Fibroblast of lung (primary cell): ENCODE results near the gene ZNF618. TPM values are rescaled to one million over a fixed set of nuclear protein-coding genes. Genes with fewer than 3 reads are reported as not detected.

Source experiments
- DNase-seq, 2 donors: peaks; one replicate each; pipeline versions ENCODE4 v3.0.0 to v3.0.0-alpha.2; 2010; ENCODE audit warnings: low read depth in 2 of 2
- H2AFZ ChIP-seq: 2 replicates; pipeline ENCODE4 v1.5.1; 2012; ENCODE audit warnings: low read length, control low read depth, inconsistent platforms
- H3K27ac ChIP-seq: 2 replicates; pipeline ENCODE4 v1.5.1; 2011; ENCODE audit warnings: low read length, control low read depth; ENCODE audit not compliant: insufficient read depth
- H3K27me3 ChIP-seq: 2 replicates; pipeline ENCODE4 v1.5.1; 2011; ENCODE audit warnings: mild to moderate bottlenecking, low read length; ENCODE audit not compliant: control insufficient read depth, insufficient read depth
- H3K36me3 ChIP-seq: 2 replicates; pipeline ENCODE4 v1.5.1; 2011; ENCODE audit warnings: low read length; ENCODE audit not compliant: control insufficient read depth, insufficient read depth
- H3K4me1 ChIP-seq: 2 replicates; pipeline ENCODE4 v1.5.1; 2011; ENCODE audit warnings: low read length; ENCODE audit not compliant: control insufficient read depth, insufficient read depth; ENCODE audit errors: extremely low read depth
- H3K4me2 ChIP-seq: 2 replicates; pipeline ENCODE4 v1.5.1; 2011; ENCODE audit warnings: low read length, control low read depth; ENCODE audit not compliant: insufficient read depth; ENCODE audit errors: extremely low read depth
- H3K4me3 ChIP-seq, 4 experiments: fragments of 200-600 bp in 1 of 4; sonication (generic) in 1 of 4; replicated peaks in 1 of 4; 2 replicates each; pipeline ENCODE4 v1.5.1; 2011 to 2016; ENCODE audit warnings: low read length in 4 of 4, low read depth in 3 of 4, mild to moderate bottlenecking in 3 of 4, control low read depth in 2 of 4, inconsistent platforms in 1 of 4, mixed read lengths in 1 of 4; ENCODE audit not compliant: insufficient read depth in 1 of 4; ENCODE audit errors: control extremely low read depth in 1 of 4
- H3K79me2 ChIP-seq: 2 replicates; pipeline ENCODE4 v1.5.1; 2012; ENCODE audit warnings: mild to moderate bottlenecking, low read length, inconsistent platforms; ENCODE audit not compliant: control insufficient read depth, insufficient read depth
- H3K9ac ChIP-seq: 2 replicates; pipeline ENCODE4 v1.5.1; 2011; ENCODE audit warnings: mild to moderate bottlenecking, low read length, control low read depth; ENCODE audit not compliant: insufficient read depth
- H3K9me3 ChIP-seq: 2 replicates; pipeline ENCODE4 v1.5.1; 2012; ENCODE audit warnings: low read depth, low read length; ENCODE audit not compliant: control insufficient read depth, insufficient read depth
- H4K20me1 ChIP-seq: 2 replicates; pipeline ENCODE4 v1.5.1; 2011; ENCODE audit warnings: low read length; ENCODE audit not compliant: control insufficient read depth, insufficient read depth; ENCODE audit errors: extremely low read depth
- EZH2 ChIP-seq: IDR thresholded peaks from 2 replicates; pipeline ENCODE4 v1.5.1; 2012; ENCODE audit warnings: low read length, control low read depth, mild to moderate bottlenecking; ENCODE audit errors: missing control alignments
- polyA plus RNA-seq, 2 donors: library from polyadenylated mRNA; depleted of rRNA in 1 of 2; stranded (reverse) in 1 of 2; unstranded in 1 of 2; fragments of >200 nt; gene quantifications; 2 replicates each; pipeline ENCODE4 v1.2.1, GENCODE V29; 2011 to 2012; ENCODE audit warnings: missing spikeins in 1 of 2
- total RNA-seq: library from RNA; depleted of rRNA; stranded (reverse); fragments of >200 nt; gene quantifications from 2 replicates; pipeline ENCODE4 v1.2.1, GENCODE V29; 2014
- TF ChIP-seq, protein P1 (sequence below), 2 donors: IDR thresholded peaks in 1 of 2; conservative IDR thresholded peaks in 1 of 2; 1 replicate in 1 of 2; 2 replicates in 1 of 2; pipeline ENCODE4 v1.5.1; 2011 to 2012; ENCODE audit warnings: low read length in 2 of 2, control low read depth in 1 of 2, inconsistent platforms in 1 of 2, low read depth in 1 of 2, mild to moderate bottlenecking in 1 of 2

The ZNF618 gene
- total and polyA plus RNA-seq, 2 donors (not counting 1 experiment from before 2014, with no cell fraction given): 6.6 to 8.6 TPM

DNA sequence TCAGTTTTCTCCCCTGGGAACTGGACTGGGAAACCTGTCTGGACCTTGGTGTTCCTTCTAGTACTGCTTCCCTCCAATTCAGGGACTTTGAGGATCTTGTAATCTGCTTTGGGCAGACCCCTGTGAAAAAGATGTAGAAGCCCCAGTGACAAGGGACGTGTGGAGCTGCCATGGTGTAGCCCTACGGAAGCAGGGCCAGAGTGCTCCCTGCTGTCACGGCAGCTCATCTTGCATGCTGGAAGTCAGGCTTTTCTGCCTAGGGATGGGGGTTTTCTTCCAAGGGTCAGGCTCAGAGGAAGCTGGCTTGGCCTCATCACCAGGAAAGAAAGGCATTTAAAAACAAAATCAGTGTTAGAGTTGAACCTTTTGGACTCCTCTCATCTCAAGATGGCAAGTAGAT is 115.6 kb downstream of the ZNF618 start:
- Histone ChIP-seq H4K20me1 (no peaks in the 10 kb centered on the region), H3K4me2 (no peak overlapping the region), H3K4me3 (no peak overlapping the region)

DNA sequence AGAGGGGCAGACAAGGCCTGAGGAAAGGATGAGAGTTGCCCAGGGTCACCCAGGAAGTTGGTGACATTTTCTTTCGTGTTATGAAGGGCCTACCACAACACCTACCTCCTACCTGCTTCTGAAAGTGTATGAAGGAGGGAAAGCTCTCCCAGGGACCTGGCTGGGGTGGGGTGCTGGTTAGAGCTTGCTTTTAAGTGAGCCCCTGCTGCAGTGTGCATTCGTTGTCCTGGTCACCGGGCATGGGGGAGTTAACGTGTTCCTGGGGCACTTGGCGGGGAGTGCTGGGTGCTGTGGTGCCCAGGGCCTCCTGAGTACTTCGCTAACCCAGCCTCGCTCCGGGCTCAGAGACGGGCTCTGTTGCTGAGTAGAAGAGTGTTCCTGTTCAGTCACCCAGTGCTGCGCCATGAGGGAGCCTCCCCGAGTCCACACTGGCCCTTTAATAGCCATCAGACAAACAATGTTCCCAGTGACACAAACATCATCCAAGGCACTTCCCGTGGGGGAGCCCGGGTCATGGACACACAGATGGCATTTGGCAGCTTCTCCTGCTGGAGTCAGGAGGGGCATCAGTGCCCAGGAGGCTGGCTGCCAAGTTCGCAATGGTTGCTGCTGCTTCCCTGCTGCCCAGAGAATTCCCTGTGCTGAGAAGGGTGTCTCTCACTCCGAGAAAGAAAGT is 116.3 kb downstream of the ZNF618 start:
- H3K4me2 ChIP-seq: no peak overlapping the region
- no peaks in the 10 kb centered on the region for H3K9me3 ChIP-seq
- no peak overlapping the region for H3K27ac ChIP-seq
- H4K20me1 ChIP-seq: no peaks in the 10 kb centered on the region
- no peaks in the 10 kb centered on the region for H3K27me3 ChIP-seq
- no peak overlapping the region for H2AFZ ChIP-seq
- H3K4me1 ChIP-seq: peaks cover 8% of the 10 kb centered on the region
- H3K36me3 ChIP-seq: peaks cover 3% of the 10 kb centered on the region
- no peak overlapping the region for H3K4me3 ChIP-seq
- DNase-seq: no peak
- no peaks in the 10 kb centered on the region for H3K79me2 ChIP-seq
- no peak overlapping the region for H3K9ac ChIP-seq
- TF ChIP-seq, protein P1, sequence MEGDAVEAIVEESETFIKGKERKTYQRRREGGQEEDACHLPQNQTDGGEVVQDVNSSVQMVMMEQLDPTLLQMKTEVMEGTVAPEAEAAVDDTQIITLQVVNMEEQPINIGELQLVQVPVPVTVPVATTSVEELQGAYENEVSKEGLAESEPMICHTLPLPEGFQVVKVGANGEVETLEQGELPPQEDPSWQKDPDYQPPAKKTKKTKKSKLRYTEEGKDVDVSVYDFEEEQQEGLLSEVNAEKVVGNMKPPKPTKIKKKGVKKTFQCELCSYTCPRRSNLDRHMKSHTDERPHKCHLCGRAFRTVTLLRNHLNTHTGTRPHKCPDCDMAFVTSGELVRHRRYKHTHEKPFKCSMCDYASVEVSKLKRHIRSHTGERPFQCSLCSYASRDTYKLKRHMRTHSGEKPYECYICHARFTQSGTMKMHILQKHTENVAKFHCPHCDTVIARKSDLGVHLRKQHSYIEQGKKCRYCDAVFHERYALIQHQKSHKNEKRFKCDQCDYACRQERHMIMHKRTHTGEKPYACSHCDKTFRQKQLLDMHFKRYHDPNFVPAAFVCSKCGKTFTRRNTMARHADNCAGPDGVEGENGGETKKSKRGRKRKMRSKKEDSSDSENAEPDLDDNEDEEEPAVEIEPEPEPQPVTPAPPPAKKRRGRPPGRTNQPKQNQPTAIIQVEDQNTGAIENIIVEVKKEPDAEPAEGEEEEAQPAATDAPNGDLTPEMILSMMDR (conservative IDR thresholded peaks at IDR 0.05 in 1 of 2, IDR thresholded peaks at IDR 0.05 in 1 of 2; ENCODE audit: low read depth in 1 of 2, low read length in 2 of 2): no peak
- TF ChIP-seq EZH2: no peak

More for the DNA sequence above, 115.6 kb downstream of the ZNF618 start:
- Histone ChIP-seq H3K9me3 (no peaks in the 10 kb centered on the region), H3K27ac (no peak overlapping the region), H3K36me3 (peaks cover 5% of the 10 kb centered on the region), H3K4me1 (peaks cover 8% of the 10 kb centered on the region), H3K27me3 (no peaks in the 10 kb centered on the region), H3K79me2 (no peaks in the 10 kb centered on the region), H3K9ac (no peak overlapping the region), H2AFZ (no peak overlapping the region)
- DNase-seq: no peak
- TF ChIP-seq, protein P1 (conservative IDR thresholded peaks at IDR 0.05 in 1 of 2, IDR thresholded peaks at IDR 0.05 in 1 of 2; ENCODE audit: low read depth in 1 of 2, low read length in 2 of 2): no peak
- no peak for TF ChIP-seq EZH2

DNA sequence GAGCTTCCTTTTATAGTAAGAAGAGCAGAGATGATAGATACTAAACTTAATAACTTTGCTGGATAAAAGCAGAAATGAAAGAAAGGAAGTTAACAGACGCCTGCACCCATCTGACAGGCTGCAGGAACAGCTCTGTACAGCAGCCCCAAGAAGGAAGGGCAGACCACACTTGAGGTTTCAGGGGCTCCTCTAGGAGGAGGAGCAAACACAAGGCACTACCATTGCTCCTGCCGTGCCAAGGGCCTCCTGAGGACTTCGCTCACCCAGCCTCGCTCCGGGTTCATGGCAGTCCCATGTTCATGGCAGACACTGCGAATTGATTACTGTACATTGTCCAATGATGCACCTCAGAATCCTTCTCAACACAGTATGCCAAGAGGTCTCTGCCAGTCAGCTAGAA is 116.9 kb downstream of the ZNF618 start:
- DNase-seq: no peak
- Histone ChIP-seq H4K20me1 (no peaks in the 10 kb centered on the region), H3K27ac (no peak overlapping the region), H3K36me3 (peaks cover 3% of the 10 kb centered on the region), H3K4me2 (no peak overlapping the region), H3K4me1 (peaks cover 8% of the 10 kb centered on the region), H3K9me3 (no peaks in the 10 kb centered on the region), H2AFZ (no peak overlapping the region), H3K9ac (no peak overlapping the region), H3K4me3 (no peak overlapping the region), H3K27me3 (no peaks in the 10 kb centered on the region), H3K79me2 (no peaks in the 10 kb centered on the region)
- no peak for TF ChIP-seq EZH2
- TF ChIP-seq, protein P1 (conservative IDR thresholded peaks at IDR 0.05 in 1 of 2, IDR thresholded peaks at IDR 0.05 in 1 of 2; ENCODE audit: low read depth in 1 of 2, low read length in 2 of 2): no peak
